NB4 (cell line): ENCODE data around the gene SLC27A1.

Experiments
- DNase-seq: peaks from one replicate; pipeline ENCODE4 v3.0.0; 2010; ENCODE audit warnings: low read depth
- H3K4me3 ChIP-seq: one replicate; pipeline ENCODE4 v1.5.1; 2011; ENCODE audit warnings: mild to moderate bottlenecking, low read depth, low read length, moderate library complexity
- CTCF ChIP-seq: IDR thresholded peaks from one replicate; pipeline ENCODE4 v1.5.1; 2012; ENCODE audit warnings: low read depth, low read length
- MAX ChIP-seq: IDR thresholded peaks from 2 replicates; pipeline ENCODE4 v1.6.1; 2011; ENCODE audit warnings: low read depth, low read length
- MYC ChIP-seq: IDR thresholded peaks from 2 replicates; pipeline ENCODE4 v1.6.1; 2011; ENCODE audit warnings: low read depth, low read length
- POLR2A ChIP-seq: IDR thresholded peaks from 2 replicates; pipeline ENCODE4 v1.6.1; 2011; ENCODE audit warnings: mild to moderate bottlenecking; ENCODE audit not compliant: insufficient read length; ENCODE audit errors: extremely low read depth

The SLC27A1 gene

GRCh38 chr19:17445526-17446165, 24.7 kb upstream of the SLC27A1 start:
- no peak overlapping the region for H3K4me3 ChIP-seq
- TF ChIP-seq MYC, result no peak
- DNase-seq, result no peak

GRCh38 chr19:17447704-17448130, 22.6 kb upstream of the SLC27A1 start:
- H3K4me3 ChIP-seq, result no peak overlapping the region
- DNase-seq, result peak; percentile 26
- no peak for TF ChIP-seq MAX
- TF ChIP-seq CTCF, result no peak
- TF ChIP-seq POLR2A, result no peak
- TF ChIP-seq MYC, result no peak

- DNase-seq, result peak; percentile 57
- TF ChIP-seq MAX (no peak), CTCF (peak; percentile 45)
- peak within 1 kb of the TSS; percentile 16 for H3K4me3 ChIP-seq
Observed at GRCh38 chr19:17448131-17448967, 22.0 kb upstream of the SLC27A1 start, which contains the start of gene TMEM221. Gene TMEM221 (minus strand): TSS chr19:17448668. CDS start chr19:17448462, 206 bp downstream.

- no peak for TF ChIP-seq MYC
- peak; percentile 55; the same call in 1 of the 2 replicates for TF ChIP-seq MAX
- peak; percentile 40 for DNase-seq
- H3K4me3 ChIP-seq, result no peak overlapping the region
Observed at GRCh38 chr19:17450264-17451075, 19.9 kb upstream of the SLC27A1 start.

- TF ChIP-seq CTCF, result no peak
- no peak for TF ChIP-seq POLR2A
- TF ChIP-seq MYC, result no peak
- no peak for TF ChIP-seq MAX
- no peak overlapping the region for H3K4me3 ChIP-seq
- no peak for DNase-seq
Observed at GRCh38 chr19:17451820-17452219, 18.5 kb upstream of the SLC27A1 start.

- TF ChIP-seq POLR2A (no peak), MYC (no peak), CTCF (no peak), MAX (no peak)
- no peak overlapping the region for H3K4me3 ChIP-seq
- no peak for DNase-seq
Observed at GRCh38 chr19:17454576-17455071, 15.7 kb upstream of the SLC27A1 start.
